ENCODE results near the gene AMFR.

Gene AMFR

GRCh38 chr16:56448005-56448404 lies 22.7 kb upstream of the AMFR start:
- peaks cover 6 to 29% of the 10 kb centered on the region in 2 donors for H3K36me3 Mint-ChIP-seq
- H3K4me3 Mint-ChIP-seq = no peak overlapping the region
- H3K4me1 Mint-ChIP-seq = peaks cover 20 to 31% of the 10 kb centered on the region in 2 donors
- DNase-seq (no peak), ATAC-seq (replicated peaks) (no peak)
- H3K27me3 Mint-ChIP-seq = no peaks in the 10 kb centered on the region
- no peaks in the 10 kb centered on the region for H3K9me3 Mint-ChIP-seq
- H3K27ac Mint-ChIP-seq = no peak overlapping the region

- no peak for DNase-seq
Observed at GRCh38 chr16:56447286-56447685, 21.9 kb upstream of the AMFR start.

GRCh38 chr16:56438038-56438437 lies 12.7 kb upstream of the AMFR start:
- H3K4me3 Mint-ChIP-seq = no peak overlapping the region
- no peaks in the 10 kb centered on the region for H3K27me3 Mint-ChIP-seq
- ATAC-seq (replicated peaks) (no peak), DNase-seq (no peak)
- H3K9me3 Mint-ChIP-seq = no peaks in the 10 kb centered on the region
- H3K36me3 Mint-ChIP-seq = peaks cover 29 to 47% of the 10 kb centered on the region in 2 donors
- H3K27ac Mint-ChIP-seq = no peak overlapping the region
- peaks cover 0 to 5% of the 10 kb centered on the region in 2 donors for H3K4me1 Mint-ChIP-seq

More at GRCh38 chr16:56447286-56447685, 21.9 kb upstream of the AMFR start:
- no peaks in the 10 kb centered on the region for H3K9me3 Mint-ChIP-seq
- no peak for ATAC-seq (replicated peaks)
- no peak overlapping the region for H3K4me3 Mint-ChIP-seq
- H3K27ac Mint-ChIP-seq = no peak overlapping the region
- peaks cover 16 to 26% of the 10 kb centered on the region in 2 donors for H3K4me1 Mint-ChIP-seq
- H3K27me3 Mint-ChIP-seq = no peaks in the 10 kb centered on the region
- H3K36me3 Mint-ChIP-seq = peaks cover 9 to 36% of the 10 kb centered on the region in 2 donors

- DNase-seq (no peak), ATAC-seq (replicated peaks) (no peak)
- Mint-ChIP-seq H3K27me3 (no peaks in the 10 kb centered on the region), H3K27ac (no peak overlapping the region), H3K36me3 (peaks cover 28 to 38% of the 10 kb centered on the region in 2 donors), H3K9me3 (no peaks in the 10 kb centered on the region), H3K4me1 (peaks cover 0 to 9% of the 10 kb centered on the region in 2 donors), H3K4me3 (no peak overlapping the region)
Observed at GRCh38 chr16:56436258-56436657, 10.9 kb upstream of the AMFR start.

GRCh38 chr16:56428091-56428490 lies 2.7 kb upstream of the AMFR start:
- Mint-ChIP-seq H3K9me3 (no peaks in the 10 kb centered on the region), H3K27ac (no peak overlapping the region), H3K4me3 (no peak overlapping the region), H3K27me3 (no peaks in the 10 kb centered on the region), H3K36me3 (peaks cover 17 to 21% of the 10 kb centered on the region in 2 donors), H3K4me1 (peaks cover 4 to 20% of the 10 kb centered on the region in 2 donors)
- no peak for ATAC-seq (replicated peaks)
- no peak for DNase-seq

GRCh38 chr16:56426585-56426984 lies 1.2 kb upstream of the AMFR start:
- no peak overlapping the region for H3K27ac Mint-ChIP-seq
- H3K9me3 Mint-ChIP-seq = no peaks in the 10 kb centered on the region
- H3K4me3 Mint-ChIP-seq = peak overlapping the region in 1 of 2 donors; percentile 44
- ATAC-seq (replicated peaks) (no peak), DNase-seq (no peak)
- no peaks in the 10 kb centered on the region for H3K27me3 Mint-ChIP-seq
- H3K4me1 Mint-ChIP-seq = peaks cover 17 to 30% of the 10 kb centered on the region in 2 donors
- peaks cover 11 to 17% of the 10 kb centered on the region in 2 donors for H3K36me3 Mint-ChIP-seq

- ATAC-seq (replicated peaks) (peak; percentile 53 to 54), DNase-seq (peak; percentile 26)
- peaks cover 26 to 40% of the 10 kb centered on the region in 2 donors for H3K4me1 Mint-ChIP-seq
- peak overlapping the region; percentile 98 for H3K4me3 Mint-ChIP-seq
- H3K9me3 Mint-ChIP-seq = no peaks in the 10 kb centered on the region
- peaks cover 9 to 10% of the 10 kb centered on the region in 2 donors for H3K36me3 Mint-ChIP-seq
- no peaks in the 10 kb centered on the region for H3K27me3 Mint-ChIP-seq
- H3K27ac Mint-ChIP-seq = peak overlapping the region; percentile 97
Observed at GRCh38 chr16:56424791-56425438, 430 bp downstream of the AMFR start.

GRCh38 chr16:56424404-56424764 lies 961 bp downstream of the AMFR start:
- H3K4me1 Mint-ChIP-seq = peaks cover 26 to 42% of the 10 kb centered on the region in 2 donors
- peaks cover 9 to 10% of the 10 kb centered on the region in 2 donors for H3K36me3 Mint-ChIP-seq
- peak overlapping the region; percentile 97 for H3K27ac Mint-ChIP-seq
- H3K27me3 Mint-ChIP-seq = no peaks in the 10 kb centered on the region
- peak overlapping the region; percentile 98 for H3K4me3 Mint-ChIP-seq
- ATAC-seq (replicated peaks) (no peak), DNase-seq (no peak)
- H3K9me3 Mint-ChIP-seq = no peaks in the 10 kb centered on the region

GRCh38 chr16:56423584-56424403 lies 1.6 kb downstream of the AMFR start:
- H3K36me3 Mint-ChIP-seq = peaks cover 9 to 10% of the 10 kb centered on the region in 2 donors
- H3K4me1 Mint-ChIP-seq = peaks cover 26 to 42% of the 10 kb centered on the region in 2 donors
- peak overlapping the region; percentile 98 for H3K4me3 Mint-ChIP-seq
- DNase-seq = no peak
- peak overlapping the region; percentile 97 for H3K27ac Mint-ChIP-seq
- H3K27me3 Mint-ChIP-seq = no peaks in the 10 kb centered on the region
- no peaks in the 10 kb centered on the region for H3K9me3 Mint-ChIP-seq
- ATAC-seq (replicated peaks) = peak; percentile 46 to 49

GRCh38 chr16:56422896-56423441 lies 2.4 kb downstream of the AMFR start:
- H3K4me1 Mint-ChIP-seq = peaks cover 26 to 47% of the 10 kb centered on the region in 2 donors
- no peaks in the 10 kb centered on the region for H3K9me3 Mint-ChIP-seq
- DNase-seq (no peak), ATAC-seq (replicated peaks) (no peak)
- peak overlapping the region; percentile 96 for H3K27ac Mint-ChIP-seq
- H3K27me3 Mint-ChIP-seq = no peaks in the 10 kb centered on the region
- H3K36me3 Mint-ChIP-seq = peaks cover 9 to 10% of the 10 kb centered on the region in 2 donors
- H3K4me3 Mint-ChIP-seq = peak overlapping the region; percentile 63 to 98

GRCh38 chr16:56421976-56422669 lies 3.2 kb downstream of the AMFR start:
- peak overlapping the region; percentile 96 for H3K27ac Mint-ChIP-seq
- no peaks in the 10 kb centered on the region for H3K27me3 Mint-ChIP-seq
- peaks cover 26 to 47% of the 10 kb centered on the region in 2 donors for H3K4me1 Mint-ChIP-seq
- no peak for ATAC-seq (replicated peaks)
- peak overlapping the region; percentile 63 to 98 for H3K4me3 Mint-ChIP-seq
- DNase-seq = no peak
- H3K36me3 Mint-ChIP-seq = peaks cover 9 to 10% of the 10 kb centered on the region in 2 donors
- H3K9me3 Mint-ChIP-seq = no peaks in the 10 kb centered on the region

- H3K4me3 Mint-ChIP-seq = peak overlapping the region; percentile 63 to 98
- peak overlapping the region; percentile 52 for H3K27ac Mint-ChIP-seq
- H3K4me1 Mint-ChIP-seq = peaks cover 26 to 50% of the 10 kb centered on the region in 2 donors
Observed at GRCh38 chr16:56421313-56421712, 4.0 kb downstream of the AMFR start.

GRCh38 chr16:56420613-56421012 lies 4.7 kb downstream of the AMFR start:
- H3K4me1 Mint-ChIP-seq = peaks cover 29 to 53% of the 10 kb centered on the region in 2 donors
- peak overlapping the region in 1 of 2 donors; percentile 35 for H3K4me3 Mint-ChIP-seq
- peak overlapping the region; percentile 51 for H3K27ac Mint-ChIP-seq
- DNase-seq (no peak), ATAC-seq (replicated peaks) (no peak)
- H3K9me3 Mint-ChIP-seq = no peaks in the 10 kb centered on the region
- H3K27me3 Mint-ChIP-seq = no peaks in the 10 kb centered on the region
- peaks cover 12 to 15% of the 10 kb centered on the region in 2 donors for H3K36me3 Mint-ChIP-seq

More at GRCh38 chr16:56421313-56421712, 4.0 kb downstream of the AMFR start:
- Mint-ChIP-seq H3K36me3 (peaks cover 9 to 10% of the 10 kb centered on the region in 2 donors), H3K27me3 (no peaks in the 10 kb centered on the region), H3K9me3 (no peaks in the 10 kb centered on the region)
- ATAC-seq (replicated peaks) (peak; percentile 5 to 17), DNase-seq (no peak)
